ENCODE results near the gene CCDC157.

The CCDC157 gene

GRCh38 chr22:30312053-30312452, 44.8 kb upstream of the CCDC157 start:
- H3F3A ChIP-seq (ENCODE audit: insufficient read depth, low read length) = no peaks in the 10 kb centered on the region
- H3K27ac ChIP-seq (ENCODE audit: low read depth, low read length, poor library complexity, severe bottlenecking) = no peak overlapping the region
- H3K4me3 ChIP-seq (ENCODE audit: low read depth, low read length, poor library complexity, severe bottlenecking) = no peak overlapping the region
- peaks cover 4% of the 10 kb centered on the region; the same call in 1 of the 2 replicates for H3K36me3 ChIP-seq (ENCODE audit: insufficient read depth, low read length)
- no peaks in the 10 kb centered on the region for H3K9me3 ChIP-seq (ENCODE audit: low read length)
- H3K4me2 ChIP-seq (ENCODE audit: low read length) = no peak overlapping the region
- no peaks in the 10 kb centered on the region for H3K9me2 ChIP-seq (ENCODE audit: low read depth, low read length)
- no peak overlapping the region for H3K9ac ChIP-seq (ENCODE audit: low read length)
- H3K79me2 ChIP-seq (ENCODE audit: insufficient read depth, low read length) = no peaks in the 10 kb centered on the region
- no peak overlapping the region for H2AFZ ChIP-seq (ENCODE audit: low read length)
- H4K20me1 ChIP-seq (ENCODE audit: insufficient read depth, low read length) = no peaks in the 10 kb centered on the region
- H3K4me1 ChIP-seq (ENCODE audit: insufficient read depth, low read length, severe bottlenecking) = peaks cover 45% of the 10 kb centered on the region
- no peaks in the 10 kb centered on the region for H3K27me3 ChIP-seq (ENCODE audit: insufficient read depth, low read length)
- TF ChIP-seq, protein P1, sequence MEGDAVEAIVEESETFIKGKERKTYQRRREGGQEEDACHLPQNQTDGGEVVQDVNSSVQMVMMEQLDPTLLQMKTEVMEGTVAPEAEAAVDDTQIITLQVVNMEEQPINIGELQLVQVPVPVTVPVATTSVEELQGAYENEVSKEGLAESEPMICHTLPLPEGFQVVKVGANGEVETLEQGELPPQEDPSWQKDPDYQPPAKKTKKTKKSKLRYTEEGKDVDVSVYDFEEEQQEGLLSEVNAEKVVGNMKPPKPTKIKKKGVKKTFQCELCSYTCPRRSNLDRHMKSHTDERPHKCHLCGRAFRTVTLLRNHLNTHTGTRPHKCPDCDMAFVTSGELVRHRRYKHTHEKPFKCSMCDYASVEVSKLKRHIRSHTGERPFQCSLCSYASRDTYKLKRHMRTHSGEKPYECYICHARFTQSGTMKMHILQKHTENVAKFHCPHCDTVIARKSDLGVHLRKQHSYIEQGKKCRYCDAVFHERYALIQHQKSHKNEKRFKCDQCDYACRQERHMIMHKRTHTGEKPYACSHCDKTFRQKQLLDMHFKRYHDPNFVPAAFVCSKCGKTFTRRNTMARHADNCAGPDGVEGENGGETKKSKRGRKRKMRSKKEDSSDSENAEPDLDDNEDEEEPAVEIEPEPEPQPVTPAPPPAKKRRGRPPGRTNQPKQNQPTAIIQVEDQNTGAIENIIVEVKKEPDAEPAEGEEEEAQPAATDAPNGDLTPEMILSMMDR (IDR thresholded peaks at IDR 0.05; ENCODE audit: low read length) = no peak
- TF ChIP-seq EZH2 (IDR thresholded peaks at IDR 0.05; ENCODE audit: borderline replicate concordance, low read length) = no peak

- Histone ChIP-seq H3K9ac (ENCODE audit: low read length) (no peak overlapping the region), H3K36me3 (ENCODE audit: insufficient read depth, low read length) (peaks cover 4% of the 10 kb centered on the region; the same call in 1 of the 2 replicates), H3K79me2 (ENCODE audit: insufficient read depth, low read length) (no peaks in the 10 kb centered on the region), H3K27me3 (ENCODE audit: insufficient read depth, low read length) (no peaks in the 10 kb centered on the region), H3K4me1 (ENCODE audit: insufficient read depth, low read length, severe bottlenecking) (peaks cover 28% of the 10 kb centered on the region), H3F3A (ENCODE audit: insufficient read depth, low read length) (no peaks in the 10 kb centered on the region), H3K9me3 (ENCODE audit: low read length) (no peaks in the 10 kb centered on the region), H3K9me2 (ENCODE audit: low read depth, low read length) (no peaks in the 10 kb centered on the region), H2AFZ (ENCODE audit: low read length) (no peak overlapping the region), H3K27ac (ENCODE audit: low read depth, low read length, poor library complexity, severe bottlenecking) (no peak overlapping the region), H3K4me2 (ENCODE audit: low read length) (no peak overlapping the region), H4K20me1 (ENCODE audit: insufficient read depth, low read length) (no peaks in the 10 kb centered on the region), H3K4me3 (ENCODE audit: low read depth, low read length, poor library complexity, severe bottlenecking) (no peak overlapping the region)
- TF ChIP-seq, protein P1 (IDR thresholded peaks at IDR 0.05; ENCODE audit: low read length) = no peak
- no peak for TF ChIP-seq EZH2 (IDR thresholded peaks at IDR 0.05; ENCODE audit: borderline replicate concordance, low read length)
Measured at GRCh38 chr22:30313527-30314363, 43.1 kb upstream of the CCDC157 start.

GRCh38 chr22:30314915-30315314, 41.9 kb upstream of the CCDC157 start:
- Histone ChIP-seq H3K79me2 (ENCODE audit: insufficient read depth, low read length) (no peaks in the 10 kb centered on the region), H3K27ac (ENCODE audit: low read depth, low read length, poor library complexity, severe bottlenecking) (no peak overlapping the region), H3K4me1 (ENCODE audit: insufficient read depth, low read length, severe bottlenecking) (peaks cover 17% of the 10 kb centered on the region), H3K4me3 (ENCODE audit: low read depth, low read length, poor library complexity, severe bottlenecking) (no peak overlapping the region), H3K9me2 (ENCODE audit: low read depth, low read length) (no peaks in the 10 kb centered on the region), H3K36me3 (ENCODE audit: insufficient read depth, low read length) (peaks cover 4% of the 10 kb centered on the region; the same call in 1 of the 2 replicates), H3F3A (ENCODE audit: insufficient read depth, low read length) (no peaks in the 10 kb centered on the region), H3K9me3 (ENCODE audit: low read length) (no peaks in the 10 kb centered on the region), H3K4me2 (ENCODE audit: low read length) (no peak overlapping the region), H4K20me1 (ENCODE audit: insufficient read depth, low read length) (no peaks in the 10 kb centered on the region), H3K9ac (ENCODE audit: low read length) (no peak overlapping the region), H3K27me3 (ENCODE audit: insufficient read depth, low read length) (no peaks in the 10 kb centered on the region), H2AFZ (ENCODE audit: low read length) (no peak overlapping the region)
- TF ChIP-seq, protein P1 (IDR thresholded peaks at IDR 0.05; ENCODE audit: low read length) = no peak
- TF ChIP-seq EZH2 (IDR thresholded peaks at IDR 0.05; ENCODE audit: borderline replicate concordance, low read length) = no peak
